Measurements from ENCODE around the gene C3orf18. TPM values are rescaled to one million over a fixed set of nuclear protein-coding genes. Genes with fewer than 3 reads are reported as not detected.

Gene C3orf18
- total and polyA plus RNA-seq, 10 of the 15 experiments (the other 5 are each of a cell fraction or from before 2014, with no cell fraction given), result 0.06 to 3.2 (median 0.66) TPM

DNA sequence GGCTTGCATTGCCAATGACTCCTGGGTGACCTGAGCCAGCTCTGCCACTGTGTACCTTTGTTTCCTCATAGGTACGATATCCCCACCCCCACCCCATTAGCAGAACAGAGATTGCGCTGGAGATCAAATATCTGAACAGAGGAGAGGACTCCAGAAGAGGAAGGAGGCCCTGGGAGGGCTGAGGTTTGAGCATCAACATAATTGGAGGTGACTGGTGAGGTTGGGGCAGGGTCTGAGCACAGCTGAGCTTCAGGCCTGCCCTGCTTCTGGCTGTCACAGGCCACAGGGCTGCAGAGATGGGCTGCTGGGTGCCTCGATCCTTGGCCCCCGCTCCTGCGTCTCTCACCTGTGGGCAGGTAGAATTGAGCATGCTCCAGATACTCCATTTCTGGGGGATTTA, 42.8 kb downstream of the C3orf18 start:
- Histone ChIP-seq H3K4me1 (ENCODE audit: control insufficient read depth, insufficient read depth, low read length) (no peaks in the 10 kb centered on the region), H3K9me3 (replicated peaks; ENCODE audit: control insufficient read depth, insufficient read depth, low read length) (no peaks in the 10 kb centered on the region), H3K36me3 (ENCODE audit: control insufficient read depth in 2 of 2, insufficient read depth in 2 of 2, low read length in 1 of 2) (no peaks in the 10 kb centered on the region), H3K27me3 (replicated peaks in 1 of 2; ENCODE audit: control insufficient read depth in 2 of 2, insufficient read depth in 2 of 2, low read length in 1 of 2) (peaks cover 0 to 2% of the 10 kb centered on the region in 2 experiments; a peak in 1 of 4 replicates), H4K20me1 (ENCODE audit: control insufficient read depth, insufficient read depth) (no peaks in the 10 kb centered on the region), H3K79me2 (ENCODE audit: control insufficient read depth, insufficient read depth, low read length) (no peaks in the 10 kb centered on the region), H3K4me3 (no peak overlapping the region), H2AFZ (ENCODE audit: control insufficient read depth, low read depth, low read length) (no peak overlapping the region), H3K27ac (ENCODE audit: control insufficient read depth, insufficient read depth) (no peak overlapping the region), H3K4me2 (ENCODE audit: control insufficient read depth, insufficient read depth) (no peak overlapping the region), H3K9ac (ENCODE audit: control insufficient read depth, insufficient read depth, low read length) (no peak overlapping the region)
- TF ChIP-seq HDAC6 (IDR thresholded peaks at IDR 0.05; ENCODE audit: unreplicated experiment) (no peak), NFIC (IDR thresholded peaks at IDR 0.05; ENCODE audit: low read depth, low read length) (no peak), IKZF2 (IDR thresholded peaks at IDR 0.05) (no peak), PBX3 (IDR thresholded peaks at IDR 0.05; ENCODE audit: insufficient replicate concordance, low read depth, low read length) (no peak), USF1 (IDR thresholded peaks at IDR 0.05; ENCODE audit: borderline replicate concordance, extremely low read length, insufficient read depth, low read depth, low read length) (no peak)
- SMC1A ChIA-PET (ENCODE audit: uncharacterized antibody, unreplicated experiment), result interaction anchor here (1.0 kb wide), 1 partner anchor 18 kb away, joined by 3 read pairs; no protein-coding TSS in a partner anchor
- intact Hi-C loops (cut with micrococcal nuclease; ENCODE audit: unreplicated experiment) (no loop called here), in situ Hi-C loops (cut with MboI) (no loop called here)
- BruUV-seq (replicated peaks), result no TSS peak
- POLR2A ChIA-PET, result no interaction called here
- ATAC-seq (no peak), FAIRE-seq (no peak), DNase-seq (ENCODE audit: low read depth, low spot score) (no peak)
- CTCF ChIA-PET, result no interaction called here
- RAD21 ChIA-PET (ENCODE audit: unreplicated experiment), result interaction anchor here (0.6 kb wide), 1 partner anchor 424 kb away, joined by 3 read pairs; no protein-coding TSS in a partner anchor
- 24% methylated on average over 5 of the region's 5 CpGs for WGBS (ENCODE audit: insufficient coverage, insufficient replicate concordance, low lambda C conversion rate, missing lambda C conversion rate)
